Raji (cell line): Measurements from ENCODE around the gene ZBED2.

ENCODE experiments used
- POLR2A ChIP-seq: IDR thresholded peaks from 2 replicates; pipeline ENCODE4 v1.6.1; 2011; ENCODE audit warnings: low read depth, low read length, control low read depth; ENCODE audit not compliant: insufficient read depth

ZBED2 gene, protein sequence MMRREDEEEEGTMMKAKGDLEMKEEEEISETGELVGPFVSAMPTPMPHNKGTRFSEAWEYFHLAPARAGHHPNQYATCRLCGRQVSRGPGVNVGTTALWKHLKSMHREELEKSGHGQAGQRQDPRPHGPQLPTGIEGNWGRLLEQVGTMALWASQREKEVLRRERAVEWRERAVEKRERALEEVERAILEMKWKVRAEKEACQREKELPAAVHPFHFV

DNA sequence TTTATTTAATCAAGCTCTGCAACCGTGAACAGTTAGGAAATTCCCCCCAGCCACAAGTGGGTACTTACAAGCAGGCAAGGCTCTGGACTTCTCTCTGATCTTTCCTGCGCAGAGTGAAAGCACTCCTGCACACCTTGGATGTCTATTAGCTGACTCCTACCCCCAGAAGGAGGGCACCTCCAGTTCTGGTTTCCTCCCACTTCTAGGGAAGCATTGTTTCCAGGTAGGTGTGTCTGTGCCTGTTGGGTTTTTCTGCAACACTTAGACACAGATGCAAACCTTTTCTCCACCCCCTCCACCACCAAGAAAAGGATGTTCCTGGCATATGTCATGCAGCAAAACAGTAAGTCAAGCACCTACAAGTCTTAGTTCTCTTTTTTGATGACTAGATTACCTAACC is at the start of gene ZBED2:
ZBED2 (minus strand) TSS at position 115 of the 400 bp plus-strand sequence. CDS start 1,145 bp downstream, outside the sequence.
- TF ChIP-seq POLR2A = no peak

GRCh38 chr3:111639316-111639715 is 44.2 kb upstream of the ZBED2 start:
- TF ChIP-seq POLR2A = no peak

- TF ChIP-seq POLR2A = no peak
Measured at GRCh38 chr3:111636366-111636885, 41.3 kb upstream of the ZBED2 start.

DNA sequence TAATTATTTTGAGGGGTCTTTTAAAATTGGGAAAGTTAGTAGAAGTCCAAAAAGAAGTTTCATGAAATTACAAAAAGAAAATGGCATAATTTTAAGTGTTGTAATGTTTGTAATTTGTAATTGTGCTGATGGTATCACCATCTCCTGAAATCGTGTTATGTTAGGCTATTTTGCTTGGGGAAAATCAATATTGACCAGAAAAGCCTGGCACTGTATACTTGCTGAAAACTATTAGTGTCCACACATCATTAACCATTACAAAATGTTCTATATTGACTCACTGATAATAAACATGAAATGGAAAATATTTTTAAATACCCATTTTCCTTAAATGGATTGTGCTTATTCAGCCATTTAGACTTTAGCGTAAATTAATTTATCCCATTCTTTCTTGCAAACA is 40.3 kb upstream of the ZBED2 start:
- TF ChIP-seq POLR2A = no peak

- no peak for TF ChIP-seq POLR2A
Measured at GRCh38 chr3:111627092-111627491, 31.9 kb upstream of the ZBED2 start.

- TF ChIP-seq POLR2A = no peak
Measured at GRCh38 chr3:111621535-111621934, 26.4 kb upstream of the ZBED2 start.

DNA sequence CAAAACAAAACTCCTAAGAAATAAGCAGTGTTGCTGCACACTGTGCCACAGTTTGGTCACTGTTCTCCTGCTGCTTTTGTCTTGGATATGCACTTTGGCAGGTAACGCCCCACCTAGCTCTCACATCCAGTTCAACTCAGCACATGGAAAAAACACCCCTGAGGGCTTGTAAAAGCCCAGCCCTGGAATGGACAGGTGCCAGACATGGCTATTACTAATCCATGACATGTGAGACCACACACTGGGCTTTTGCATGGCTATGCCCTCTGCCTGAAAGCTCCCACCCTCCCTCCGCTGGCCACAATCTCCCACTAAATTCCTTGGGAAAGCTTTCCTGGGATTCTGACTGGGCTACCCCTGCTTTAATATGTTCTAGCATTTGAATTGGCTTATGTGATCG is 24.7 kb upstream of the ZBED2 start:
- TF ChIP-seq POLR2A = no peak

DNA sequence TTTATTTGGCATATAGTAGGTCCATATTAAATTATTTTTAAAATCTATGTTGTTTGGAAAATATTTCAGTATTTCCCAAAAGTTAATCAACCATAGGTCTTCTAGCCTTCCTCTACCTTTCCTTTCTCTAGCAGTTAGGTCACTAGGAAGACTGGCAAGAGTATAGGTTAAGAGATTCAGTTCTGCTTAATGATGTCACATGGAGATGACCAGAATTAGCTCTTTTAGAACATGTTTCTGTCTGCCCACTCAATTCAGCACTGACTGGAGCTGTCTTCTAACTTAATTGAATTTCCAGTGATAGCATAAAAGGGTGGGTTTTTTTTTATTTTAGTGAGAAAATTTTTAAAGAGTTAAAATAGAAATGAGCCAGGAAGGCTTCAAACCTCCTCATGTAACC is 23.8 kb upstream of the ZBED2 start:
- TF ChIP-seq POLR2A = no peak

DNA sequence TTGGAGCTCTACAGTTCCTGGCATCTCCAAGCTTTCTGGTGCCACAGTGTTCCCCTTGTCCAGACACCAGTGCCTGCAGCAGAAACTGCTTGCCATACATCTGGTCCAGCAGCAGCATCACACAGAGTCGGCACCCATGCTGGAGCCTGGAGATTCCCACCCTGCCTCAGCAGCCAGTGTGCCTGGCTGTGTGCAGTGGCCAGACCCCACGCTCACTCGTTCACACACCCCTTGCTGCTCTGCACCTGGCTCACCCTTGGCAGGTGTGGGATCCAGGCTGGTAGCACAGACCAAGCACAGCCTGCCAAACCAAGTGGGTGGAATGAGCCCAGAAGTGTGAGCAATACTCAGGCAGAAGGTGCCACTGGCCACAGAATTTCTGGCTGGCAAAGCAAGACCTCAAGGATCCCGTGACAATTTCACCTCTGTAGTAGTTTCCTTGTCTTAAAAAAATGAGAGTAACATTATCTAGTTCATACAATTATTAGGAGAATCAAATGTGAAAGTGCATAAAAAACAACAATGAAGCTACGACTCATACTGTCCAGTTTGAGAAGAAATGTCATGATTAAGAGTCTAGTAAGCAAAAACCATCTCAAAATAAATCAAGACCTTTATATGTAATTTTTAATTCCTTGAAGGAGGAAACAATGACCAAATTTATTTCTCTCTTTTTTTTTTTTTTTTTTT is 22.9 kb upstream of the ZBED2 start:
- TF ChIP-seq POLR2A = no peak

GRCh38 chr3:111617406-111617805 is 22.3 kb upstream of the ZBED2 start:
- TF ChIP-seq POLR2A = no peak

GRCh38 chr3:111616417-111617105 is 21.4 kb upstream of the ZBED2 start:
- TF ChIP-seq POLR2A = no peak

GRCh38 chr3:111615880-111616279 is 20.7 kb upstream of the ZBED2 start:
- TF ChIP-seq POLR2A = no peak

DNA sequence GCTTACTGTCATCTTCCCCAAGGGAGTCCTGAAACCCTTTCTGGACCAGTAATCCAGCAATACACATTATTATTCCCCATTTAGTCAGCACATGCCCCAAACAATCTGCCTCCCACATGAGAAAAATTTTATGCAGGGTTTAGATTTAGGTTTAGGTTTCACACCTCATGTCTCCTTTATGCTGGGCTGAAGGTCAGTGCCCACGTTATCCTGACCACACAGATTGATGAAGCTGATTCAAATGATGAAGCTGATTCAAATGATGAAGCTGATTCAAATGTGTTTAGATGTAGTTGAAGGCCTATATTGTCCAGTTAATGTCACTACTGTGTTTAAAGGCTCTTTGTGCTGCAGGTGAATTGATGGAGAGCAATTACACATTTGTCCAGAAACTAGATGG is 18.1 kb upstream of the ZBED2 start:
- TF ChIP-seq POLR2A = no peak

- TF ChIP-seq POLR2A = no peak
Measured at GRCh38 chr3:111610612-111611054, 15.5 kb upstream of the ZBED2 start.

DNA sequence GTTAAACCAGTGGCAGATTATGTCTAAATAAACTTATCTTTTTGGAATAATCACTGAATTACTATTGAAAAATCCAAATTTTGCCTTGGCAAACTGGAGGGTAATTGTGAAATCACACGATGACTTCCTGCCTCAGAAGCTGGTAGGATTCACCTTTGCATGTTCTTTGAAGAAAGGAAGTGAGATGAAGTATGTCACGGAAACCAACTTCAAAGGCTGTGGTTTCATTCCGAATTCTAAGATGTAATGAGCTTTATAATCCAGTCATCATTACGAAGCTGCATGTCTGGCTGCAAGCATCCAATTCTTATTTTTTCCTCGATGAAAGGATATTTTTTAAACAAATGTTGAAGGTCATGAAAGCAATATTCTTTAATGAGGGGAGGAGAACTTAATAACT is 15.0 kb upstream of the ZBED2 start:
- TF ChIP-seq POLR2A = no peak

DNA sequence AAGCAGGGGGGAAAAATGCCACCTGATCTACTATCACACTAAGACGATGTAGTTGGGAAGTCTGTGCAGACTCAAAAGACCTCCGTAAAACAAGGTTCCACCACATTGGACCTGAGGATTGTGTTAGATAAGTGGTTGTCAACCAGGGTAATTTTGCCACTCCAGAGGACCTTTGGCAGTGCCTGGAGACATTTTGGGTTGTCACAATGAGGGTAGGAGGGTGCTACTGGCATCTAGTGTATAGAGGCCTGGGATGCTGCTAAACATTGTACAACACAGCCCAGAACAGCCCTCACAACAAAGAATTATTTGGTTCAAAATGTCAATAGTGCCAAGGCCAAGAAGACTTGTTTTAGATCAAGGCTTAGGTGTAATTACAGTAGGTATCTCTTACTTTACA is 14.6 kb upstream of the ZBED2 start:
- TF ChIP-seq POLR2A = no peak
